Stimulated activated CD4-positive, alpha-beta T cell treated with anti-CD3 and anti-CD28 coated beads, TNF-alpha, amount 100 ng/mL, for 48 hours (primary cell): ENCODE data around the gene RNF113B.

Experiments
- DNase-seq, 3 donors: peaks; one replicate each; pipeline ENCODE4 v3.0.0-alpha.2; 2020; ENCODE audit warnings: low read depth in 3 of 3

RNF113B gene

DNA sequence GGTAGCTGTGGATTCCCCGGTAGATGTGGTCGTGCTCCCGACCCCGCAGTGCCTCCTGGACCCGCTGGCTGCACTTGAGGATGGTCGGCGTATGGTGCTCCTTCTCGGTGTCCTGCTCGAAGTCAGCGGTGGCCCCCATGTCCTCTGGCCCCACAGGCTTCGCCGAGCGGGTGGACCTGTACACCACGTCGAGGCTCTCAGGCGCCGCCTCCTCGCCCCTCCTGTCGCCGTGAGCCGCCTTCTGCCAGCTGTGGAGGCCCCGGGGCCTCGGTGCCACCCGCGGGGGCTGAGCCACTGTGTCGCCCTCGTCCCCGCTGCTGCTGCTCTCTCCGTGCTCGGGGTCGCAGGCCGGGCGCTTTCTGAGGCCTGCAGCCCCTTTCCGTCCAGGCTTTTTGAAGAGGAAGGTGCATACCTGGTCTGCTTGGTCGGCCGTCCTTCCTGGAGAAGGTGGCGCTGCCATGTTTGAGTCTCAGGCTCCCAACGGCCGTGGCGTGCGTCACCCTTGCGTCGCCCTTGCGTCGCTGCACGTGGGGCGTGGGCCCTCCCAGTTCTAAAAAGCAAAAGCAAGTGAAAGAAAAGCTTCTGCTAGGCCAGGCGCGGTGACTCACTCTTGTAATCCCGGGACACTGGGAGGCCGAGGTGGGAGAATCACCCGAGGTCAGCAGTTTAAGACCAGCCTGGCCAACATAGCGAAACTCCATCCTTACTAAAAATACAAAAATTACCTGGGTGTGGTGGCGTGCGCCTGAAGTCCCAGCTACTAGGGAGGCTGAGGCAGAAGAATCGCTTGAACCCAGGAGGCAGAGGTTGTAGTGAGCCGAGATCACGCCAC lies at the start of gene RNF113B:
TSS of gene RNF113B (minus strand) at position 493 of the 832 bp plus-strand sequence. CDS start at position 460, 33 bp downstream.
- no peak for DNase-seq

DNA sequence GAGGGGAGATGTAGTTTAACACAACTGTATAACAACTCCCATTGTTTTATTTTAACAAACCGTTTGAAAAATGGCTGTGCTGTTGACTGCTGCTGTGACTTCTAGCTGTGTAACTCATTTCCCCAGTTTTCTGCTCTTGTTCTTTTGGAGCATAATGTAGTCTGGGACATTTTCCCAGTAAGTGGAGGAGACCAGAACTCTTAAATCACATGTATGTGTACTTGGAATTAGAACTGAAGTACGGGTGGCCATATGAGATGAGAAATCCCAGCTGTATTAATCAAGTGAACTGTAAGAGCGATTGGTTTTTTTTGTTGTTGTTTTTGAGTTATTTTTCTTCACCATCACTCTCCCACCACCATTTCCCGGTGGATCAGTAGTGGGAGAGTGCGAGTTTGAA lies 49.4 kb upstream of the RNF113B start:
- no peak for DNase-seq

DNA sequence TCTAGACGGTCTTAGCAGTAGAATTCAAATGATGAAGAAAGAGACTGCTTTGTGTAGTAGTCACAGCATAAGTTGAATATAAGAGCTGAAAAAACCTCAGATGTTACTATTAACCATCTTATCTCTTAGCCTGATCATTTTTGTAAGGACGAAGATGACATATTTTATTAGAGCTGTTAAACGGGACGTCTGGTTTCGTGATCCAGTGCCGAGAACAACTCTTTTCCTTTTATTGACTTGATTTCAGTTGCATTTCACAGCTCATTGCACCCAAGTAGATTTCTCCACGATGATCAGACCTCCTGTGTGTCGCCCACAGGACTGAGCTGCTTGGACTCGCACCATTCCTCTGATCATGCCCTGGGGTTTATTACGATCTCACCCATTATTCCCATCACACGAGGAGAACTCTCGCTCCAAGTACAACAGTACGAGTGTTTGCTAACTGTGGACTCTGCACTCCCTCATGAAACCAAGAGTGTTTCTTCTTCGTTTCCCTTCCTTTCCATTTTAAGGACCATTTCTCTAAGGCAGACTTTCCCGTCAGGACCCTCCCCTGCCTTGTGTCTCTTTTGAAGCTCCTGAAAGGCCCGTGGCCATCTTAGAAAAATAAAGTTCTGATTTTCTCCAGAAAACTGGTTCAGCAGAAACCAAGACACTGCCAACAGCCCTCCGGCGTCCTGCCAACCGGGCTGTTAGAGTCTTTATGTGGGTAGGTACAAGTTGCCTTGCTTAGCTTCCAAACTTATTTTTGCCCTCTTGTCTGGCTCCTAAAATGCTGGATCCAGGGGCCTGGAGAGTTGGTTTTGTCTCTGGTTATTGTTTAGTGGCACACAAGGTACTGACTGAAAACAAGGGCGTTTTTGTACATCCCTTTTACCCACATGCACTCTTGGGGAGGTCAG lies 48.2 kb upstream of the RNF113B start:
- no peak for DNase-seq

DNA sequence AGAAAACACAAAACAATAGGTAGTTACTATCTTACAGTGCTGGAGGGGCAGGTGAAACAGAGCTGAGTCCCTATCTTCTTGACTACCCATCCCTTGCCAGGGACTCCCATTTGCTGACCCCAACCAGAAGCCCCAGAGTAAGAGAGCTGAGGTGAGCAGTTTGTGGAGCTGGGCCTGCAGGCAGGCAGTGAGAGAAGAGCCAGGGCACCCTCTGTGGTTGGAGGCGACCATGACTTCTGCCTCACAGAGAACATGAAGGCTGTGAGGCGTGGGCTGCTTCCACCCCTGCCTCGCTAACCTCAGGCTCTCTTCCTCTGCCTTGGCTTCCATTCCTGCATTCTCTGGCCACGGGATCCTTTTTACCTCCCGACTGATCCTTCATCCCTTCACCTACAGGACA lies 47.5 kb upstream of the RNF113B start:
- DNase-seq, result no peak

DNA sequence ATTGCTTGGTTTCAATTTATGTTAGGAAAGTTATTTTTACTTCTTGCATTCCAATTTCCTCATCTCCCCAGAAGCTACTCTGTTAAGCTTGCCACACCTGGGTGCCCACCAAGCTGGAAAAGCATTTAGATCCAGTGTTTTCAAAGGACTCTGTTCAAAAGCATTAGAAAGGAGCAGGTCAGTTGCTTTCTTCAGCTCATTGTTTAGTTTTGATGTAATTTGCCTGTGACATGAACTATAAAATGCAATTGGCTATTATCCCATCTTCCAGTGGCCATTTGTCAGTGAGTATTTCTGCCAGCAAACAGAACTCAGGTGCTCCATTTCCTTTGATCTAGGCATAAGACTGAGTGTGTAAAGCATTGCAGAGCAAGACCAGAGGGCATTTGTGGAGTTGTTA lies 46.7 kb upstream of the RNF113B start:
- DNase-seq, result no peak

DNA sequence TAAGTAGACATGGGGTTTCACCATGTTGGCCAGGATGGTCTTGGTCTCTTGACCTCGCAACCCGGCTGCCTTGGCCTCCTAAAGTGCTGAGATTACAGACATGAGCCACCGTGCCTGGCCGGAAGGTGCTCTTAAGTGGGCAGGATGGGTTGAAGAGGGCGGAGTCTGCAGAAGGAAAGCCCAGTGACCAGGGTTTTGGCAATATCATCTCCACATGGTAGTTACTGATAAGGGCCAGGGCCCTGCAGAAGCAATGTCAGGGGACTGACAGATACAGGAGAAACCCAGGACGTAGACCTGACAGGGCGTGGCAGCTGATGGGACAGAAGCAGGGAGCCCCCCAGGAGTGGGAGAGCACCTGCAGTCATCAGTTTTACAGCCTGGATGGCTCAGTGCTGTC lies 45.7 kb upstream of the RNF113B start:
- no peak for DNase-seq

DNA sequence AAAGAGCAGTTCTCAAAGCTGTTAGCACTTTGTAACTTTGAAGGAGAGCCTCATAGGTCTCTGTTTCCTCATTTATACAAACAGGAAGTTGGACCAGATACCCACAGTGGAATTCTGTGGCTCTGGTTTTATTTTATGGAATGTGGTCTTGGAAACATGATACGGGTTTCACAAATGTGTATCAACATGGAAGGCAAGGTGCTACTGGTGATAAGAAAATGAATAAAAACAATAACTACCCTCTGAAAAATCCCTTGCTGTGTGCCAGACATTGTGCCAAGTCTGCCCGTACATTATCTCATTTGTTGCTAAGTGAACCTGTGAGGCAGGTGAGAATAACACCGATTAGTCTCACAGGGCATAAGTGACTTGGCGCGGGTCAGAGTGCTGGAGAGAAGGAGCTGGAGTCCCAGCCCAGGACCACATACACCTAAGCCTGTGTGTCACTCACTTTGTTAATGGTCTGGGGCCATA lies 45.0 kb upstream of the RNF113B start:
- DNase-seq, result no peak

DNA sequence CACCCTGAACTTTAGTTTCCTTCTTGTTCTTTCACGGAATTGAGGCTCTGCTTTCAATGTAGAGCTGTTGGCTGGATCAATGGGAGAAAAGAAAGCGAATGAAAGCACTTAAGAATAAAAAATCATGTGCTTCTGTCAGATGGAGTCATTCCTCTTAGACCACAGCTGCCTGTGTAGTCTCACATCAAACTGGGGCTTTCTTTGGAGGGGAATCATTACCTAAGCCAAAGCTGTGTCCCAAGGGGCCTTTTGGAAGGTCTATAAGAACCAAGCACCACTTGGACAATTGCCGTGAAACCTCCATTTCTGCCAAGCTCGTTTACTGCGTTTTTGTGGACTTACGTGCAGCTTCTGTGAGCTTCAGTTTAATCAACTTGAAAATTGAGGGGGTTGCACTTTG lies 44.2 kb upstream of the RNF113B start:
- DNase-seq, result no peak

DNA sequence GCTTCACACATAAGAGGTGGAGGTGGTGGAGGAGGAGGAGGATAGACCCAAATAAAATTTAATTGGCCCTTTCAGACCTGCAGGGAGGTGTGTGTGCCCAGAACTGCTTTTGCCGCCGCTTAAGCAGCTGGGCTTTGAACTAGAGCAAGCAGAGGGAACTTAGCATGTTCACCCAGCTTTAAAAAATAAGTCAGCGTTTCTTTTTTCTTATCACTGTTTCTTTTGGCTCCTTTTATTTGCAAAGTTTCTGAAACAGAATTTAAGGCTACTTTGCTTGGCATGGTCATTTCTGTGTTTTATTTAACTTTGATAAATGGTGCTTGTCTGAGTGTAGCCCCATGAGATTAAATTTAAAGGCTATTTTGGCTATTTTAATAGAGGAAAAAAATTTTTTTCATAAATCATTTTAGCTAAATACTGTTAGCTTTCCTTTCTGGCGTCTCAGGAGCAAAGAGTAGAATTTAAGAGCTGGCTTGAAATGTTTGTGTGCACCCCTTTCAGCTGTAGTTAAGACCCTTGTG lies 43.3 kb upstream of the RNF113B start:
- DNase-seq, result no peak

DNA sequence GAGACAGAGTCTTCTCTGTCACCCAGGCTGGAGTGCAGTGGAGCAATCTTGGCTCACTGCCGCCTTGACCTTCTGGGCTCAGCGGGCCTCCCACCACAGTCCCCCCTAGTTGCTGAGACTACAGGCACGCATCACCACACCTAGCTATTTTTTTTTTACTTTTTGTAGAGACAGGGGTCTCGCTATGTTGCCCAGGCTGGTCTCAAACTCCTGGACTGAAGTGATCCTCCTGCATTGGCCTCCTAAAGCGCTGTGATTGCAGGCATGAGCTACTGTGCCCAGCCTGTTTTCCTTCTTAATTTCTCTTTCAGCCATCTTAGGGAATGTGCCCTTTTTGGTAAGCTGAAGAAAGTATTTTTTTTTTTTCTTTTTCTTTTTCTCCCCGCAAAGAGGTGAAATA lies 42.6 kb upstream of the RNF113B start:
- DNase-seq, result no peak

DNA sequence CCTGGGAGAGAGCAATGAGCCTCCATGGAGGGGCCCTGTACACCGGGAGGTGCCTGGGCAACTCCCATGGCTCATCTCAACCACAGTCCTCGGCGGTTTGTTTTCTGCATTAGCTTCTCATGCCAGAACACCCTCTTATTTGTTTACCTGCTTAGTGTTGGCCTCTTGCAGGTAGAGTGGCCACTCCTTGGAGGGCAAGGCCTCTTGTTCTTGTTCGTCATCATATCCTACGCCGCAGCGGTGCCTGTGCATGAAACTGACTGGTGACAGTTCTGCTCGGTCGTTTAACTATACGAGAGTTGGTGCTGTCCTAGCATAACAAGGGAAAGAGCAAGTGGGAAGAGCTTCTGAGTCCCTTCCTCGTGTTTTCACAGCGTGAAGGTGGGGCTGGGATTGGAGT lies 40.5 kb upstream of the RNF113B start:
- DNase-seq, result no peak

DNA sequence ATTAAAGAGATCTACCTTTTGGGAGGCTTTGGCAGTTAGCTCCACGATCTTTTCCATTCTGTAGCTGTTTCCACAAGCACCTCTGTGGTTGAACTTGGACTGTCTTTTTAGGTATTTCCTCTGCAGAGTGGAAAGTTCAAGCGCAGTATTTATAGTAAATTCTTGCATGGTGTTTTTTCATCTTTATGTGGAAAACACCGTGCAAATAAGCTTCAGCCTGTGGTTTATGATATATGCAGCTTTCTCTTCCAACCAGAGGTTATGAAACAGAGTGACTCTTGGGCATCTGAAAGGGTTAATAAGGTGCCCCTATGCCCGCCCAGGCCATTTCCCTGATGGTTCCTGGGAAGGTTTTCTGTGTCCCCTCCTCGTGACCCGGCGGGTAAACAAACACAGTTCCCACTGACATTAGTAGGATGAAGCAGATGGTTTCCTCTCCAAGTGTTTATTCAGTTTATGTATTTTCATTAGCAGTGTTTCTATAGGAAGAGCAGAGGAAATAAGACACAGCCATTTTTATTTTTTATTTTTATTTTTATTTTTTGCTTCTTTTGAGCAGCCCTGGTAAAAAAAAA lies 39.7 kb upstream of the RNF113B start:
- no peak for DNase-seq

DNA sequence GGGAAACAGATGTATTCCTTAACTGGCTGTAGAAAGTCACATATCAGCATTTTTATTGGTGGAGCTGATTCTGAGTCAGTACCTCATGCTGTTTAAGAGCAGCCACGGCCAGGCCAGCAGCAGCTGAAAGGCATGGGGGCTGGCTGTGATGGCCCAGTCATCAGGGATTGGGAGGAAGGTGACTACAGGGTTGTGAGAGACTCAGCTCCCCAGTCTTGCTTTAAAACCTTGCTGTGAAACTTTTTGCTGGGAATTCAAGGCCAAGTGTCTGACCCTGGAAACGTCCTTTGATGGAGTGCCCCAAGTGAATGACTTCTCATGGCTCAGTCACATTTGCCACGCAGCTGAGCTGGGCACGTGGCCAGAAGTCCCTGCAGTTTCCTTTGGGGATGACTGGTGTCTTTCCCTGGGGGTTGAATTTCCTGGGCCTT lies 39.1 kb upstream of the RNF113B start:
- no peak for DNase-seq

DNA sequence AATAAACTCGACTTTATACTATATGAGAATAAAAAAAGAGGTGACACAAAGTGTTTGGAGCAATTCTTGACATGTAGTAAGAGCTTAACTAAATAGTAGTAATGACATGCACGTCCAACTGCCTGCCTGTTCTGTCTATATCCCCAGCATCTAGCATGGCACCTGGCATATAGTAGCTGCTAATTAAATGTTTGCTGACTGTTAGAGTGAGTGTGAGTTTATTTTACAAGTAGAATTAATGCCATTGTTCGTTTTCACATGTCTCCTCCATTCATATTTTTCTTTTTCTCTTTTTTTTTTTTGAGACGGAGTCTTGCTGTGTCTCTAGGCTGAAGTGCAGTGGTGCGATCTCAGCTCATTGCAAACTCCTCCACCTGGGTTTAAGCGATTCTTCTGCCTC lies 38.4 kb upstream of the RNF113B start:
- DNase-seq, result no peak

DNA sequence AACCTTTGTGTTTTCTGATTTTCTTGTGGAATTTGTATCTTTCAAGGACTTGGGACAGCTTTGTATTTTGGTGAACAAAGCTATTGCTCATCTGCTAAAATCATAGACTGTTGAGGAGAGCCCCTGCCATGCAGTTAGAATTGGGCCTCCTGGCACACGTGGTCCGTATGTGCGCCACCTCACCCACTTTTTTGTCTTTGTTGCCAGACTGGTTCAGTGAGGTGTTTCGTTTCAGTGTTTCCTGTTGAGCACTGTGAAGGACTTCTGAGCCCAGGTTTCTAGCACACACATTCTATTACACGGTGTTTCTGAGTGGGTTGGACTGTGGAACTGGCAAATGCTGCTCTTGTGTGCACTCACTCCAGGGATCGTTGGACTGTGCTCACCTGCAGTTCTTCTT lies 37.6 kb upstream of the RNF113B start:
- no peak for DNase-seq

DNA sequence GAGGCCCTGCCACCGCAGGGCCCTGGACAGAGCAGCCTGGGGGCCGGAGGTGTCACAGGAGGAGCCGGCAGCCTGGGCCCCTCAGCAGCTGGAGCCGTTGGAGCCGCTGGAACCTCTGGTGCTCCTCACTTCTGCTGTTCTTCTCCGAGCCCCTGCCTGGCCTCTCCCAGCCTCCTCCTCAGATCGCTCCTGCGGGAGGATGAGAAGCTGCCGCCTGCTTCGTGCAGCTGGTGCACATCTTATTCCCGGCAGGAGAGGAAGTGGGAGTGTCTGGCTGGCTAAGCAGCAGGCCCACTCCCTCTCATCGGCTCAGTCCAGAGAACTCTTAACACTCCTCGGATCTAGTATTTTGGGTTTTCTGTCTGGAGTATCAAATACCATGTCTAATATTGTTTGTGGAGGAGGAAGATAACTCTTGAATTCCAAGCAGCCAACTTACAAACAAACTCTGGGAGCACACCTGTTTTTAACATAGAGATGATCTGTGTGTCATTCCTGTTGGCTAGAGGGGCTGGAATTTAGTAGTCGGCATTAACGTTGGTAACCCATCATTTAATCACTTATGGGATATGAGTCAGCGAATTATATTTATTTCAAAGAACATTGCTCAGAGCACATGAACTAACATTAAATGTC lies 37.1 kb upstream of the RNF113B start:
- no peak for DNase-seq

DNA sequence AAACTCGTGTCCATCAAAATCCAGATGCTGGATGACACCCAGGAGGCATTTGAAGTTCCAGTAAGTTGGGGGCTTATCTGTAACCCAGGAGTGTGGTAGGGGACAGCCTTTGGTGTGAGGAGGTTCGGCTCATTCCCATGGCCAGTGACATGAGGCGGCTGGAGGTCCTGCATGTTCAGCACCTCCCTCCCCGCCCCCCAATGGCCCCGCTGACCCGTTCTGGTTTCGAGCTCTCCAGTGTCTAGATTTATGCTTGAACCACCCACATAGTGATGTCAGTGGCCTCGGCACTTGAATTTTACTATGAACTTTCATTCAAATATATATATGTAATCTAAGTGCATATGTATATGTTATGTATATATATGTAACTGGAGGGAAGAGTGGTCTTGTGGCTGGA lies 36.3 kb upstream of the RNF113B start:
- no peak for DNase-seq

DNA sequence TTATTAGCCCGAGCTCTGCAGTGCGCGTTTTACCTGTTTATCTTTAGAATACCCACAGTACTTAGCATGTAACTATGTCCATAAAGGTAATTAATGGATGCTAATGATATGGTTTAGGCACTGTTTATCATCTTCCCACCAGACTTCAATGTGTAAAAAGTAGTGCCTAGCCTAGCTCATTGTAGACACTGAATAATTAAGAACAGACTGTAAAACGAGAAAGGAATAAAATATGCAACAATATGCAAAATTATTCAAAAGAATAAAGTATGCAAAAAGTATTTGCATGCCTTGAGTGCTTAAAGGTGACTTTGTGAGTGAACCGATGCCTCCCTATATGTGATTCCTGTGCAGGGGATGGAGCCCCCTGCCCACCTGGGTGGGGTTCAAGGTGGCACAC lies 35.7 kb upstream of the RNF113B start:
- no peak for DNase-seq

DNA sequence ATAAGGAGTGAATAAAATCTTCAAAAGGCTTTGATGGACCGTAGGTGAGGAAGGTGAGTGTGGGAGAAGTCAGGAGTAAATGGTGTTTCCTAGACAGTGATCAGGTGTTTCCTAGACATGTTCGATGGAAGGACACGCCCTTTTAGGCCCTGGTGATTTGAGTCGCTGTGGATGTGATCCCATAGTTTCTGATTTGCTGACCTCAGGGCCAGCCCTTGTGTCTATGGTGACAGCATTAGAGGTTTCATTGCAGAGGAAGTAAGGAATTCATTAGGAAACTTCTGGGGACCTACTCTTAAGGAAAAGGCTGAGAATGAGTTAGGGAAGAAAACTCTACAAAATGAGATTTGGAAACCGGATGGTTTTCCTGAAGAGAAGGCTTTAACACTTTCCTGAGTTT lies 31.5 kb upstream of the RNF113B start:
- no peak for DNase-seq

DNA sequence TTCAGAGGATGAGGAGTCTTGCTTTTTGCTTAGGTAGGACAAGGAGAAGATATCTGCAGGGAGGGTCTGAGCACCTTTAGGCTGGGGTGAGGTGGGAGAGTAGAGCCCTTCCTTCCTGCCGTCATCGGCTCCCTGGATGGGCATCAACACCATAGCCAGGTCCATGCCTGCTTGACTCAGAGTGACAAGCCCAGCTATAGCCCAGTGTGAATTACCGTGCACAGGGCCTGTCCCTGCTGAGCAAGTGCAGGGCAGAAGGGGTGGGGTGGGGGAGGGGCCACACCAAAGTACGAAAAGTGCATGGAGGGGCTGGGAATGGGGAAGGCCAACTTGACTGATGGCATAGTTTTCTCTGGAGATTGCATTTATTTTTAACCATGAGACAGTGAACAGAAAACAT lies 30.3 kb upstream of the RNF113B start:
- DNase-seq, result no peak

DNA sequence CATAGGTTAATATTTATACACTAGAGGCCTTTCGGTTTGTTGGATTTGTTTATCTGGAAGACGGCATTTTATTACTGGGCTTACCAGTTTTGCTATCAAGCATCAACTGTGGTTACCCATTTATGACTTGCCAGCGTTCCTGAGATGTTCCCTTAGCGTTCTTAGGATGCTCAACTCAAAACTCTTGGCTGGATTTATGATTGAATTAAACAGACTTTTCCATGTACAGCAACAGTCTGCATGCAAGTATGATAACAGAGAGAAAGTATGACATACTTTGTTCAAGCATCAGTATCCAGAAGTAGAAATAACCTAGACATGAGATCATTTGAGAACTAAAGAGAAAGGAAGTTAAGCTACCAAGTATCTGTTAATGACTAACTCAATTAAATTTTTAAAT lies 29.9 kb upstream of the RNF113B start:
- no peak for DNase-seq

DNA sequence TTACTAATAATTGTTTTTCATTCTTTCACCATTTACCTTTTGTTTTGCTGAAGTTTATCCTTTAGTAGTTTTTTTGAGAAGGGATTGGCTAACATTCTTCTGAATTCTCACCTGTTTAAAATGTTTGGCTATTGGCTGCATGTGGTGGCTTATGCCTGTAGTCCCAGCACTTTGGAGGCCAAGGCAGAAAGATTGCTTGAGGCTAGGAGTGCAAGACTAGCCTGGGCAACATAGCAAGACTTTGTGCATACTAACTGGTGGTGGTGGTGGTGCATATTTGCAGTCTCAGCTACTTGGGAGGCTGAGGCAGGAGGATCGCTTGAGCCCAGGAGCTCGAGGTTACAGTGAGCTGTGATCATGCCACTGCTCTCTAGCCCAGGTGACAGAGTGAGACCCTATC lies 27.5 kb upstream of the RNF113B start:
- no peak for DNase-seq
